GM12875 (cell line): ENCODE results near the gene FOXP1.

Experiments
- H3K4me3 ChIP-seq: one replicate; pipeline ENCODE4 v1.5.1; 2011; ENCODE audit warnings: low read depth, low read length, control low read depth
- CTCF ChIP-seq: IDR thresholded peaks from 2 replicates; pipeline ENCODE4 v1.5.1; 2011; ENCODE audit warnings: low read depth, mild to moderate bottlenecking, control low read depth, inconsistent platforms, low read length, moderate library complexity, borderline replicate concordance; ENCODE audit not compliant: insufficient read depth

The FOXP1 gene

GRCh38 chr3:71310359-71310979 lies 273.1 kb downstream of the FOXP1 start:
- no peak overlapping the region for H3K4me3 ChIP-seq
- TF ChIP-seq CTCF: no peak

- H3K4me3 ChIP-seq: no peak overlapping the region
- no peak for TF ChIP-seq CTCF
Measured at GRCh38 chr3:71309886-71310285, 273.6 kb downstream of the FOXP1 start.

- no peak overlapping the region for H3K4me3 ChIP-seq
- no peak for TF ChIP-seq CTCF
Measured at GRCh38 chr3:71309342-71309741, 274.2 kb downstream of the FOXP1 start.

- no peak for TF ChIP-seq CTCF
- H3K4me3 ChIP-seq: no peak overlapping the region
Measured at GRCh38 chr3:71308836-71309235, 274.7 kb downstream of the FOXP1 start.

- no peak for TF ChIP-seq CTCF
- H3K4me3 ChIP-seq: no peak overlapping the region
Measured at GRCh38 chr3:71307991-71308697, 275.4 kb downstream of the FOXP1 start.

GRCh38 chr3:71305231-71306206 lies 278.0 kb downstream of the FOXP1 start:
- TF ChIP-seq CTCF: no peak
- H3K4me3 ChIP-seq: no peak overlapping the region
